SK-N-SH treated with all-trans-retinoic acid at 6 μM for 48 hours (cell line): ENCODE data around the gene NBPF4.
"Not testable (repeated sequence)": the region's sequence is repeated elsewhere in the genome, so short reads cannot be mapped to it uniquely, and the experiment has no call there.

ENCODE experiments used
- ARNTL ChIP-seq: fragments of 450-650 bp; formaldehyde crosslinking; IDR thresholded peaks from 2 replicates; pipeline ENCODE4 v1.5.0; 2020; ENCODE audit warnings: low read depth, mild to moderate bottlenecking, moderate library complexity, borderline replicate concordance
- CSRNP3 ChIP-seq: fragments of 250-450 bp; sonication (Bioruptor Pico); IDR thresholded peaks from 2 replicates; pipeline ENCODE4 v1.5.1; 2021; ENCODE audit warnings: mild to moderate bottlenecking, moderate library complexity
- ESRRG ChIP-seq: fragments of 250-450 bp; sonication (Bioruptor Pico); IDR thresholded peaks from 2 replicates; pipeline ENCODE4 v1.6.1; 2021; ENCODE audit warnings: mild to moderate bottlenecking
- OSR1 ChIP-seq: fragments of 250-450 bp; sonication (Bioruptor Pico); IDR thresholded peaks from 2 replicates; pipeline ENCODE4 v1.8.0; 2022; ENCODE audit warnings: moderate library complexity, mild to moderate bottlenecking, inconsistent platforms
- PATZ1 ChIP-seq: fragments of 250-450 bp; sonication (Bioruptor Pico); IDR thresholded peaks from 2 replicates; pipeline ENCODE4 v1.8.0; 2020; ENCODE audit warnings: mild to moderate bottlenecking, moderate library complexity, borderline replicate concordance
- RARB ChIP-seq: fragments of 250-450 bp; sonication (Bioruptor Pico); IDR thresholded peaks from 2 replicates; pipeline ENCODE4 v1.8.0; 2021; ENCODE audit warnings: mild to moderate bottlenecking, moderate library complexity

GRCh38 chr1:108282528-108283257 is 38.8 kb upstream of the NBPF4 start:
- not testable (repeated sequence) for TF ChIP-seq OSR1 (CRISPR knock-in tag); ESRRG; RARB (CRISPR knock-in tag); CSRNP3 (CRISPR knock-in tag); PATZ1 (CRISPR knock-in tag); ARNTL (CRISPR knock-in tag)
